Hypothalamus (tissue), 51 donors: Measurements from ENCODE around the gene ATP1A2.

Experiments
- DNase-seq, 51 donors: peaks; one replicate each; lab custom pipeline; 2025; lab: John Stamatoyannopoulos, UW

ATP1A2 gene

GRCh38 chr1:160083968-160084770 is 31.4 kb upstream of the ATP1A2 start:
- peak in 28 of 51 donors; percentile 16 to 60 (median 36) for DNase-seq

- no peak for DNase-seq
These were observed 30.7 kb upstream of the ATP1A2 start for GRCh38 chr1:160084771-160085321.

GRCh38 chr1:160085686-160086455 is 29.7 kb upstream of the ATP1A2 start:
- peak in 50 of 51 donors; percentile 19 to 93 (median 76) for DNase-seq

- no peak for DNase-seq
These were observed 29.1 kb upstream of the ATP1A2 start for GRCh38 chr1:160086456-160086892.

- peak in 1 of 51 donors; percentile 18 for DNase-seq
These were observed 28.4 kb upstream of the ATP1A2 start for GRCh38 chr1:160087118-160087662.

- no peak for DNase-seq
These were observed 25.7 kb upstream of the ATP1A2 start for GRCh38 chr1:160089883-160090282.

- no peak for DNase-seq
These were observed 24.8 kb upstream of the ATP1A2 start for GRCh38 chr1:160090760-160091159.

- peak in 1 of 51 donors; percentile 38 for DNase-seq
These were observed 23.8 kb upstream of the ATP1A2 start for GRCh38 chr1:160091666-160092223.

GRCh38 chr1:160092366-160093068 is 23.0 kb upstream of the ATP1A2 start:
- peak in 24 of 51 donors; percentile 17 to 74 (median 44) for DNase-seq

- no peak for DNase-seq
These were observed 22.5 kb upstream of the ATP1A2 start for GRCh38 chr1:160093069-160093395.

- peak in 1 of 51 donors; percentile 19 for DNase-seq
These were observed 21.8 kb upstream of the ATP1A2 start for GRCh38 chr1:160093624-160094290.

- no peak for DNase-seq
These were observed 21.3 kb upstream of the ATP1A2 start for GRCh38 chr1:160094291-160094625.

- DNase-seq = peak in 1 of 51 donors; percentile 35
These were observed 20.8 kb upstream of the ATP1A2 start for GRCh38 chr1:160094806-160095205.

- DNase-seq = peak in 40 of 51 donors; percentile 21 to 91 (median 76)
These were observed 20.0 kb upstream of the ATP1A2 start for GRCh38 chr1:160095382-160096105.

- peak in 4 of 51 donors; percentile 20 to 45 (median 22) for DNase-seq
These were observed 19.1 kb upstream of the ATP1A2 start for GRCh38 chr1:160096274-160097116.

- DNase-seq = peak in 11 of 51 donors; percentile 26 to 65 (median 41)
These were observed 18.2 kb upstream of the ATP1A2 start for GRCh38 chr1:160097151-160097910.
